NK-92 (cell line): ENCODE data around the gene IDI2.

ENCODE experiments used
- DNase-seq: peaks from one replicate; lab custom pipeline; 2025; ENCODE audit not compliant: unreplicated experiment; lab: John Stamatoyannopoulos, UW

Gene IDI2

DNA sequence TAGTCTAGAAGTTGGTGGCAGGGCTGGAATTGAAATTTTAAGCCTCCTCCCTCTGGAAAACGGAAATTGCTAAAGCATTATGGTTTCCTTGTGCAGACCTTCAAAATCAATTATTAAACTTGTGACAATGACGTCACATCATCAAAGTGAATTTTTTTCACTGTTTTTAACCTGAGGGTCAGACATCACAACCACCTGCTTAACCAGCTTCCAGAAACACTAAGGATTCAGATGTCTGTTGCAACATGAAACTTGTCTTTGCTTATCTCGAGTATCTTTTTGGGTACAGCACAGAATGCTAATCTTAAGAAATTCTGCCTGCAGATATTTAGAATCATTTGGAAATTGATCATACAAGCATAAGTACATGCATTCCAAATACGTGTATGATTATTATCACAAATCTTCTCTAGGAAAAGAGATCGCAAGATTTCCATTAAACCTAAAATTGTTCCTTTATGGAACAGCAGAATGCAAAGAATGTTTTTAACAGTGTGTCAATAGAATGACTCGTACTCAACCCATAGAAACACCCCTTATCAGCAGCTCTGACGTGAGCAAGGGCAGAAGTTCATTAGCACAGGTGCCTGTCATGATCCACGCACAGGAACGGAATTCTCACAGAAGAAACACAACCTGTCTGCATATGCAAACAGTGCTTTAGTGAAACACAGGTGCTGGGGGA is 41.5 kb downstream of the IDI2 start:
- no peak for DNase-seq

GRCh38 chr10:983401-983800 is 42.3 kb downstream of the IDI2 start:
- DNase-seq: no peak

- no peak for DNase-seq
Observed at GRCh38 chr10:980468-981093, 45.1 kb downstream of the IDI2 start.

- no peak for DNase-seq
Observed at GRCh38 chr10:978826-979421, 46.7 kb downstream of the IDI2 start.

- no peak for DNase-seq
Observed at GRCh38 chr10:976316-976715, 49.3 kb downstream of the IDI2 start.

DNA sequence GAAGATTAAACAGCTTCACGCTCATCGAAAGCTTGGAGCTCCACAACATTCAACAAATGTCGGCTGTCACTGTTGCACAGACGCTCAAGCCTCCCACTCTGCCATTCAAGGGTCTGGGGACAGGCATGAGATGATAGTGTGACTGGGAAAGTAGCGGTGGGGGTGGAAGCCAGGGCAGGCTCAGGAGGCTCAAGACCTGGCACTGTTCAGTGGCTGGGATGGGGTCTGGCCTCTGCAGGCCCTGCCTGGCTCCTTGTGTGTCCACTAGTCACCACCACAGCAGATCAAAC is 50.9 kb downstream of the IDI2 start:
- DNase-seq: no peak

DNA sequence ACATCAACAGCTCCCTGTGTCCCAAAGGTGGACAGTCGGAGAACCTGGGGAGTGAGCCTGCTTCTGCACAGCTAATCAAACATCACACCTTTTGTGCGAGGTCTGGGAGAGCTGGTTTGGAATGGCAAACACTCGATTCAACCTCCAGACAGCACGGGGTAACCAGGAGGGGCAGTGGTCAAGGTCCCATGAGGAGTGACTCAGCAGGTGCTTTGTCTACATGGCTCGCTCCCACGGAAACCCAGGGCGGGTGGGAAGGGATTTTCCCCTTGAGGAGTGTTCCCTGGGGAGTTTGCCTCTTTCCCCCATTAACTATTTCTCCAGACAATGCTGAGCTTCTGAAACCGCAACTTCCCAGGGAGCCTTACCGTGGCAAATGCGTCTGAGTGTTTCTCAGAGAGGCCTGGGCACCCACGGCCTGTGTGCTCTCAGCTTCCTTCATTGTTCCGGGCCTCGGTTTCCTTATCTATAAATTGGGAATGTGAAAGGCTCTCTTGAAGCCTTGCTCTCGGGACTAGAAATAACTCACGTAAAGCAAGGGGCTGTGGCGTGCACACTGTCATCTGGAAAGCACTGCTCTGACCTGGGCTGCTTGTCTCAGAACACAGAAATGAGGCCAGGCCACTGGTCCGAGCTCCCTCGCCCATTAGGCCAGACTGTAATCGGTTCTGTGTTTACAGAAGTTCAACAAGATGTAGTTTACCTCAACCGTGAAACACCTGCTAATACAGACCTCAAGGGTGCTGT is 51.4 kb downstream of the IDI2 start:
- DNase-seq: no peak

GRCh38 chr10:972763-973162 is 52.9 kb downstream of the IDI2 start:
- DNase-seq: no peak

DNA sequence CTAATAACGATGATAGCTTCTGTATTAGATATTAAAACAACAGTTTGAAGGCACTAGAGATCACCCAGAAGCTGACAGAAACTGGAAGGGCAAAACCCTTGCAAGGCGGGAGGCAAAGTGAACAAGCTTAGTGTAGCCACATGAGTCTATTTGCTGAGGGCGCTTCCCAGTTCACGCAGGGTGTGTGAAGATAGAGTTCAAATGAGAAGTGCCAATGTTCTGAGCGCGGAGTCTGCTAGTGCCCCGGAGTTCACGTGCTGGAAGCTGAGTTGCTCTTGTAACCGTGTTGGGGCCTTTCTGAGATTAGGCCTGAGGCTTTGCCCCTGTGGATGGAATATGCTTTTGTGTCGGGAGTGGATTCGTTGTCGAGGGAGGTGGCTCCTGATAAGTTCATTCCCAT is 54.0 kb downstream of the IDI2 start:
- no peak for DNase-seq

- no peak for DNase-seq
Observed at GRCh38 chr10:971150-971542, 54.5 kb downstream of the IDI2 start.

DNA sequence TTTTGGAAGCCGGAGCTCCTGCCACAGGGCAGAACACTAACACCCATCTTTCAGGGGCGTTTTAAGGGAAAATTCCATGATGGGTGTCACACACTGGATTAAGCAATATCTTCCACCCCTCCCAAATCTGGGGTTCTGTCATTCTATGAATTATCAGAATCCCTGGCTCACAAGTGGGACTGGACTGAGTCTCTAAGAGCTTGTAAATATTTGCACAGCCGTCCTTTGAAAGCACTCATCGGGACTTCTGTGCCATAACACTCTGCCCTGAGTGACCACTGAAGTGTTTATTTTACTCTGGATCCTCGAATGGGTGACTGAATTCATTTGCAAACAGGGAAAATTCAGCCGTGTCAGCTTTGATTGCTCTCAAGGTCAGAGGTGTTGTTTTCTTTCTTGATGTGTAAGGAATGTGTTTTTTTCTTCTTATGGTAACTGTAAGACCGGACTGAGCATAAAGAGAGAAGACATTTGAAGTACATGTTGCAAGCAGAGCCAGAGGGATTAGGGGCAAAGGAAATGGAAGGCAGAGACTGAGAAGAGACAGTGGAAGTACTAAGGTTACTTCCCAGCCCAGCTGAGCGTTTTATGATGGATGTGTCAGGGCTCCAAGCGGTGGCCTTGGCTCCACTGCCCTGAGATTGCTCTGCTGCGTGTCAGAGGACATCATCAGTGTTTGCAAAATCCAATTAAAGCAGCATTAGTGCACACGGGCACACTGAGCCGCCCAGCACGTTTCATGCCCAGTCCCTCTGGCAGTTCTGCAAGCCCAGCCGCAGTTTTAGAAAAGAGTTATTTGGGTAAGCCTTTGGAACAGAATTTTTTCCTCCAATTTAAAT is 55.1 kb downstream of the IDI2 start:
- no peak for DNase-seq

- DNase-seq: no peak
Observed at GRCh38 chr10:969473-970150, 56.0 kb downstream of the IDI2 start.
